ENCODE results near the gene SPECC1L. TPM values are rescaled to one million over a fixed set of nuclear protein-coding genes. Genes with fewer than 3 reads are reported as not detected.

SPECC1L gene
- total RNA-seq, 4 donors from 2014 or later: 65.2 to 102 (median 69.2) TPM

- Histone ChIP-seq H3K9me3 (no peaks in the 10 kb centered on the region), H3K4me3 (replicated peaks in 1 of 3) (no peak overlapping the region), H3K27me3 (no peaks in the 10 kb centered on the region), H3K36me3 (no peaks in the 10 kb centered on the region), H3K27ac (no peak overlapping the region), H3K4me1 (peaks cover 0 to 13% of the 10 kb centered on the region in 2 donors)
- intact Hi-C loops (cut with DNase I): no loop called here
- no peak for DNase-seq
- WGBS, 2 donors: 89 to 98% methylated on average over 1 of the region's 1 CpG
- no peak for TF ChIP-seq CTCF (IDR thresholded peaks at IDR 0.05)
- no peak for TF ChIP-seq POLR2A (IDR thresholded peaks at IDR 0.05)
Measured at GRCh38 chr22:24453853-24454252, 183.2 kb downstream of the SPECC1L start.

- intact Hi-C loops (cut with DNase I): no loop called here
- H3K4me1 ChIP-seq: peaks cover 0 to 16% of the 10 kb centered on the region in 2 donors
- DNase-seq: no peak
- H3K4me3 ChIP-seq (replicated peaks in 1 of 3): no peak overlapping the region
- no peaks in the 10 kb centered on the region for H3K9me3 ChIP-seq
- no peak overlapping the region for H3K27ac ChIP-seq
- TF ChIP-seq CTCF (IDR thresholded peaks at IDR 0.05) (no peak), POLR2A (IDR thresholded peaks at IDR 0.05) (no peak)
- no peaks in the 10 kb centered on the region for H3K27me3 ChIP-seq
- 72 to 80% methylated on average over 4 of the region's 4 CpGs for WGBS, 2 donors
- no peaks in the 10 kb centered on the region for H3K36me3 ChIP-seq
Measured at GRCh38 chr22:24455039-24455438, 184.4 kb downstream of the SPECC1L start.

- H3K27ac ChIP-seq: peak overlapping the region in 1 of 3 donors; percentile 24
- DNase-seq: no peak
Measured at GRCh38 chr22:24455751-24456426, 185.3 kb downstream of the SPECC1L start.

GRCh38 chr22:24457894-24458420, 187.3 kb downstream of the SPECC1L start:
- TF ChIP-seq CTCF (IDR thresholded peaks at IDR 0.05): no peak
- no peak for TF ChIP-seq POLR2A (IDR thresholded peaks at IDR 0.05)
- intact Hi-C loops (cut with DNase I): no loop called here
- H3K4me1 ChIP-seq: peaks cover 0 to 17% of the 10 kb centered on the region in 2 donors

More at GRCh38 chr22:24455751-24456426, 185.3 kb downstream of the SPECC1L start:
- Histone ChIP-seq H3K36me3 (no peaks in the 10 kb centered on the region), H3K27me3 (no peaks in the 10 kb centered on the region), H3K4me3 (replicated peaks in 1 of 3) (no peak overlapping the region), H3K9me3 (no peaks in the 10 kb centered on the region), H3K4me1 (peaks cover 0 to 18% of the 10 kb centered on the region in 2 donors)
- TF ChIP-seq POLR2A (IDR thresholded peaks at IDR 0.05) (no peak), CTCF (IDR thresholded peaks at IDR 0.05) (no peak)
- intact Hi-C loops (cut with DNase I): no loop called here
- WGBS, 2 donors: 65% methylated on average over 9 of the region's 9 CpGs

GRCh38 chr22:24459911-24460310, 189.3 kb downstream of the SPECC1L start:
- Histone ChIP-seq H3K4me1 (peaks cover 0 to 17% of the 10 kb centered on the region in 2 donors), H3K27ac (no peak overlapping the region), H3K9me3 (no peaks in the 10 kb centered on the region), H3K4me3 (replicated peaks in 1 of 3) (no peak overlapping the region), H3K27me3 (no peaks in the 10 kb centered on the region), H3K36me3 (no peaks in the 10 kb centered on the region)
- TF ChIP-seq CTCF (IDR thresholded peaks at IDR 0.05) (no peak), POLR2A (IDR thresholded peaks at IDR 0.05) (no peak)
- 77 to 79% methylated on average over 1 of the region's 1 CpG for WGBS, 2 donors
- DNase-seq: no peak
- intact Hi-C loops (cut with DNase I): no loop called here

More at GRCh38 chr22:24457894-24458420, 187.3 kb downstream of the SPECC1L start:
- H3K27ac ChIP-seq: no peak overlapping the region
- no peak overlapping the region for H3K4me3 ChIP-seq (replicated peaks in 1 of 3)
- no peak for DNase-seq
- H3K27me3 ChIP-seq: no peaks in the 10 kb centered on the region
- WGBS, 2 donors: 91 to 99% methylated on average over 3 of the region's 3 CpGs
- H3K36me3 ChIP-seq: no peaks in the 10 kb centered on the region
- no peaks in the 10 kb centered on the region for H3K9me3 ChIP-seq
